ENCODE data around the gene HLA-DRB5.
"Not testable (repeated sequence)": the region's sequence is repeated elsewhere in the genome, so short reads cannot be mapped to it uniquely, and the experiment has no call there.

GRCh38 chr6:32473376-32474348 lies 56.4 kb downstream of the HLA-DRB5 start:
- not testable (repeated sequence) for TF ChIP-seq CTCF (conservative IDR thresholded peaks at IDR 0.05; ENCODE audit: low read depth, low read length); RCOR1 (IDR thresholded peaks at IDR 0.05; ENCODE audit: insufficient replicate concordance, low read length); MAFK (IDR thresholded peaks at IDR 0.05; ENCODE audit: low read depth, low read length); POLR2A (IDR thresholded peaks at IDR 0.05; ENCODE audit: low read depth, low read length); BHLHE40 (IDR thresholded peaks at IDR 0.05; ENCODE audit: low read depth, low read length); USF2 (IDR thresholded peaks at IDR 0.05; ENCODE audit: low read depth, low read length); RAD21 (IDR thresholded peaks at IDR 0.05; ENCODE audit: low read length)

All from IMR-90 (cell line).